ENCODE data around the gene SCAF8. TPM values are rescaled to one million over a fixed set of nuclear protein-coding genes. Genes with fewer than 3 reads are reported as not detected.

SCAF8 gene
- total and polyA plus RNA-seq, 2 of the 8 experiments (the other 6 are each of a cell fraction or from before 2014, with no cell fraction given), result 20.3 to 46.3 TPM

DNA sequence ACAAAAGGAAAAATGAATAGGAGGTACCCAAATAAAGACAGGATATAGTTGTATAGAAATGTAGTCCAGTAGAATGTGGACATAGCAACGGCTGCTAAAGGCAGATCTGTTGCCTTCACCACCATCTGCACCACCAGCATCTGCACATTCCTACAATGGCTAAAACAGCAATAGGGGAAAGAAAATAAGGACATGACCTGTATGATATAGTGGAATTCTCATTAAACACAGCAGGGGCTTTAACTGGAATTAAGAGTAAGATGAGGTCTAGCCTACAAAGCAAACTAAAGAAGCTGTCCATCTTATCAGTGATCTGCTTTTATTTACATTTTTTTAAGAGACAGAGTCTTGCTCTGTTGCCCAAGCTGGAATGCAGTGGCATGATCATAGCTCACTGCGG is 26.8 kb upstream of the SCAF8 start:
- Histone ChIP-seq H3K27ac (ENCODE audit: low read depth, low read length) (no peak overlapping the region), H3K36me3 (ENCODE audit: control insufficient read depth in 2 of 4, insufficient read depth in 4 of 4, low read length in 3 of 4) (no peaks in the 10 kb centered on the region), H2AFZ (ENCODE audit: low read length) (no peak overlapping the region), H4K20me1 (replicated peaks in 1 of 2; ENCODE audit: control insufficient read depth in 1 of 2, insufficient read depth in 2 of 2, low read length in 2 of 2) (no peaks in the 10 kb centered on the region), H3K14ac (ENCODE audit: insufficient read length) (no peak overlapping the region), H2BK120ac (replicated peaks; ENCODE audit: low read depth, low read length) (no peak overlapping the region), H4K91ac (replicated peaks; ENCODE audit: insufficient read length, low read length) (no peak overlapping the region), H2BK12ac (ENCODE audit: low read depth, low read length) (no peak overlapping the region), H2BK15ac (ENCODE audit: low read length) (no peak overlapping the region), H3K9ac (replicated peaks in 1 of 4; ENCODE audit: extremely low read depth in 1 of 4, low read depth in 3 of 4, low read length in 3 of 4) (no peak overlapping the region), H3K79me2 (ENCODE audit: control insufficient read depth in 1 of 2, insufficient read depth in 2 of 2, low read length in 2 of 2) (no peaks in the 10 kb centered on the region), H4K5ac (ENCODE audit: insufficient read length, low read depth, low read length) (no peak overlapping the region), H3K79me1 (ENCODE audit: low read depth, low read length) (no peaks in the 10 kb centered on the region; the same call in 1 of the 2 replicates), H3K4me3 (ENCODE audit: extremely low read depth in 1 of 4, insufficient read depth in 2 of 4, low read depth in 3 of 4, low read length in 4 of 4) (no peak overlapping the region), H3K4me1 (replicated peaks in 1 of 4; ENCODE audit: control insufficient read depth in 3 of 4, insufficient read depth in 4 of 4, low read length in 3 of 4) (0 out of 7 replicates have a peak, but pooled peaks cover 0 to 3% (median 0%) of the 10 kb centered on the region in 4 experiments), H3K4ac (replicated peaks; ENCODE audit: insufficient read length, low read depth, low read length) (no peak overlapping the region), H3K56ac (replicated peaks; ENCODE audit: insufficient read length, low read depth, low read length) (no peak overlapping the region), H3K9me3 (ENCODE audit: insufficient read depth in 2 of 2, low read depth in 1 of 2, low read length in 1 of 2) (no peaks in the 10 kb centered on the region), H3K27me3 (replicated peaks in 1 of 4; ENCODE audit: control insufficient read depth in 3 of 4, extremely low read depth in 1 of 4, insufficient read depth in 3 of 4, low read length in 3 of 4) (no peaks in the 10 kb centered on the region), H2BK5ac (ENCODE audit: low read depth, low read length) (no peak overlapping the region), H3K23ac (ENCODE audit: insufficient read length) (no peak overlapping the region), H3K4me2 (ENCODE audit: insufficient read depth in 1 of 2, low read depth in 2 of 2, low read length in 2 of 2) (no peak overlapping the region), H2BK20ac (ENCODE audit: low read length) (no peak overlapping the region), H4K8ac (ENCODE audit: extremely low read depth, insufficient read depth, low read length) (no peak overlapping the region), H3K18ac (ENCODE audit: extremely low read depth, low read length) (no peak overlapping the region), H2AK5ac (ENCODE audit: low read depth, low read length) (no peak overlapping the region), H3K23me2 (ENCODE audit: low read depth, low read length) (no peaks in the 10 kb centered on the region)
- 94% methylated on average over 2 of the region's 2 CpGs; no CpG with 5 or more reads in 1 of the 2 experiments for WGBS, 2 experiments (ENCODE audit: extremely low coverage in 1 of 2, insufficient coverage in 1 of 2, insufficient read length in 1 of 2, insufficient replicate concordance in 2 of 2, low coverage in 1 of 2, low lambda C conversion rate in 2 of 2, missing lambda C conversion rate in 1 of 2)
- DNase-seq (ENCODE audit: low read depth in 1 of 2, low spot score in 2 of 2), result no peak
- no peak for TF ChIP-seq RFX5 (IDR thresholded peaks at IDR 0.05; ENCODE audit: borderline replicate concordance, low read depth, low read length)
- no peak for TF ChIP-seq RXRA (IDR thresholded peaks at IDR 0.05; ENCODE audit: insufficient read depth, low read depth, low read length)
- TF ChIP-seq TAF7 (optimal IDR thresholded peaks at IDR 0.05; ENCODE audit: borderline replicate concordance, low read depth, low read length), result no peak
- no peak for TF ChIP-seq TEAD4 (IDR thresholded peaks at IDR 0.05; ENCODE audit: low read depth, low read length)
- TF ChIP-seq RNF2 (IDR thresholded peaks at IDR 0.05; ENCODE audit: borderline replicate concordance, low read depth, low read length, missing control alignments, poor library complexity, severe bottlenecking), result no peak
- no peak for TF ChIP-seq CHD1 (IDR thresholded peaks at IDR 0.05; ENCODE audit: low read depth, low read length)
- TF ChIP-seq, protein P1, sequence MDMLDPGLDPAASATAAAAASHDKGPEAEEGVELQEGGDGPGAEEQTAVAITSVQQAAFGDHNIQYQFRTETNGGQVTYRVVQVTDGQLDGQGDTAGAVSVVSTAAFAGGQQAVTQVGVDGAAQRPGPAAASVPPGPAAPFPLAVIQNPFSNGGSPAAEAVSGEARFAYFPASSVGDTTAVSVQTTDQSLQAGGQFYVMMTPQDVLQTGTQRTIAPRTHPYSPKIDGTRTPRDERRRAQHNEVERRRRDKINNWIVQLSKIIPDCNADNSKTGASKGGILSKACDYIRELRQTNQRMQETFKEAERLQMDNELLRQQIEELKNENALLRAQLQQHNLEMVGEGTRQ (IDR thresholded peaks at IDR 0.05; ENCODE audit: low read length), result no peak
- no peak for TF ChIP-seq EZH2 (IDR thresholded peaks at IDR 0.05; ENCODE audit: low read depth, low read length, severe bottlenecking)
- TF ChIP-seq BRCA1 (IDR thresholded peaks at IDR 0.05; ENCODE audit: low read depth, low read length), result no peak
- TF ChIP-seq HDAC6 (IDR thresholded peaks at IDR 0.05; ENCODE audit: low read depth, low read length), result no peak
- POLR2A ChIA-PET (ENCODE audit: partially characterized antibody), result no interaction called here
- FAIRE-seq, result no peak
- CTCF ChIA-PET (ENCODE audit: partially characterized antibody), result interaction anchor here (0.6 to 1.4 kb wide), 3 partner anchors 32 to 99 kb away, joined by 3 to 5 read pairs (median 4); no protein-coding TSS in a partner anchor
